Measurements from ENCODE around the gene PPP1CB. TPM values are rescaled to one million over a fixed set of nuclear protein-coding genes. Genes with fewer than 3 reads are reported as not detected.

Gene PPP1CB
- total RNA-seq, 2 experiments from 2014 or later: 290 to 304 TPM

GRCh38 chr2:28750316-28751251 lies 1.0 kb upstream of the PPP1CB start:
- intact Hi-C loops (cut with DNase I, micrococcal nuclease): loop anchor here (1.0 to 5.0 kb wide), 5 partner anchors 37 to 183 kb away; no protein-coding TSS in a partner anchor
- peak overlapping the region; percentile 92 for H3K4me3 ChIP-seq (ENCODE audit: low read length)
- H3K27ac ChIP-seq (ENCODE audit: low read depth in 1 of 2, low read length in 2 of 2): peak overlapping the region; percentile 91 to 98
- Mint-ChIP-seq H3K9me3 (no peaks in the 10 kb centered on the region), H3K4me3 (peak overlapping the region; percentile 95), H3K4me1 (ENCODE audit: low read depth) (peaks cover 65% of the 10 kb centered on the region), H3K36me3 (ENCODE audit: low read depth) (peaks cover 30% of the 10 kb centered on the region), H3K27ac (peak overlapping the region; percentile 95), H3K27me3 (no peaks in the 10 kb centered on the region)
- ATAC-seq (ENCODE audit: poor library complexity) (peak; percentile 7), DNase-seq (peak in 7 of 14 experiments; percentile 2 to 65 (median 27))
- H3K36me3 ChIP-seq (ENCODE audit: insufficient read depth, low read length): no peaks in the 10 kb centered on the region
- peaks cover 53% of the 10 kb centered on the region for H3K4me1 ChIP-seq (ENCODE audit: insufficient read depth, low read length)
- ChIA-PET CTCF (interaction anchor here (1.1 to 7.8 kb wide), 3 partner anchors 134 to 184 kb away, joined by 5 to 54 read pairs (median 26); no protein-coding TSS in a partner anchor), POLR2A (interaction anchor here (0.9 to 5.2 kb wide), 12 partner anchors 10 to 365 kb away, joined by 3 to 59 read pairs (median 8); partner anchors contain the start of genes CLIP4 and TRMT61B)
- H3K27me3 ChIP-seq (ENCODE audit: control insufficient read depth in 1 of 2, insufficient read depth in 2 of 2, low read length in 2 of 2): no peaks in the 10 kb centered on the region
- no peaks in the 10 kb centered on the region for H3K9me3 ChIP-seq (ENCODE audit: control insufficient read depth in 1 of 2, insufficient read depth in 1 of 2, low read length in 2 of 2)
- no peak for TF ChIP-seq CTCF (IDR thresholded peaks at IDR 0.05)

DNA sequence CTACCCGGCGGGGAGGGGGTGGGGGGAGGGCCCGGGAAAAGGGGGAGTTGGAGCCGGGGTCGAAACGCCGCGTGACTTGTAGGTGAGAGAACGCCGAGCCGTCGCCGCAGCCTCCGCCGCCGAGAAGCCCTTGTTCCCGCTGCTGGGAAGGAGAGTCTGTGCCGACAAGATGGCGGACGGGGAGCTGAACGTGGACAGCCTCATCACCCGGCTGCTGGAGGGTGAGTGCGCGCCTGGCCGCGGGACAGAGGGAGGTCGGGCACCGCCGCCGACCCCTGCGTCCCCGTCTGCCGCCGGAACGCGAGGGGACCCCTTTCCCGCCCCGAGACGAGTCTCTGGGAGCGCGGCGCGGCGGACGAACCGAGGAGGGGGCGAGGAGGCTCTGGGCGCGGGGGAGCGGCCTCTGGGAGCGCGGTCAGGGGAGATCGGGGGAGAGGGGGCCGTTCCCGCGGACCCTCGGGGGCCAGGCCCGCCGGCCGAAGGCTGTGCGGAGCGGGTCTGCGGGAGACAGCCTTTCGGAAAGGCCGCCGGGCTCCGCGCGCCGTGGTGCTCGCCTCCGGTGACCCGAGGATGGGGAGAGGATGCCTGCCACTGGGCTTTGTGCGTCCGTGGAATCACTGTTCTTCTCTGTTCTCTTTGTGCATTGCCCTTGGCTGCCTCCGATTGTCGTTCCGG lies 463 bp downstream of the PPP1CB start:
- peak overlapping the region; percentile 95 for H3K4me3 Mint-ChIP-seq
- peak overlapping the region; percentile 97 to 98 for H3K27ac ChIP-seq (ENCODE audit: low read depth in 1 of 2, low read length in 2 of 2)
- peak overlapping the region; percentile 95 for H3K27ac Mint-ChIP-seq
- peaks cover 61% of the 10 kb centered on the region for H3K4me1 ChIP-seq (ENCODE audit: insufficient read depth, low read length)
- H3K4me1 Mint-ChIP-seq (ENCODE audit: low read depth): peaks cover 80% of the 10 kb centered on the region
- H3K27me3 Mint-ChIP-seq: no peaks in the 10 kb centered on the region
- H3K4me3 ChIP-seq (ENCODE audit: low read length): peak overlapping the region; percentile 86
- intact Hi-C loops (cut with DNase I, micrococcal nuclease): loop anchor here (1.0 to 5.0 kb wide), 7 partner anchors 35 to 185 kb away; partner anchors contain the start of gene WDR43 (in 1 of the 2)
- H3K9me3 ChIP-seq (ENCODE audit: control insufficient read depth in 1 of 2, insufficient read depth in 1 of 2, low read length in 2 of 2): no peaks in the 10 kb centered on the region
- peak in 13 of 14 experiments; percentile 5 to 58 (median 29) for DNase-seq
- no peaks in the 10 kb centered on the region for H3K36me3 ChIP-seq (ENCODE audit: insufficient read depth, low read length)
- H3K36me3 Mint-ChIP-seq (ENCODE audit: low read depth): peaks cover 42% of the 10 kb centered on the region
- TF ChIP-seq CTCF (IDR thresholded peaks at IDR 0.05): peak; percentile 15
- POLR2A ChIA-PET: interaction anchor here (0.6 to 5.2 kb wide), 32 partner anchors 8 to 1395 kb away, joined by 3 to 59 read pairs (median 4); partner anchors contain the start of genes CLIP4, SPDYA, TRMT61B and WDR43
- CTCF ChIA-PET: interaction anchor here (1.1 to 7.8 kb wide), 6 partner anchors 10 to 185 kb away, joined by 3 to 54 read pairs (median 6); no protein-coding TSS in a partner anchor
- peak; percentile 31 for ATAC-seq (ENCODE audit: poor library complexity)
- H3K9me3 Mint-ChIP-seq: no peaks in the 10 kb centered on the region
- H3K27me3 ChIP-seq (ENCODE audit: control insufficient read depth in 1 of 2, insufficient read depth in 2 of 2, low read length in 2 of 2): no peaks in the 10 kb centered on the region

Measured in CD4-positive, alpha-beta T cell (primary cell).